ENCODE results near the gene LRRC73.
"Not testable (repeated sequence)": the region's sequence is repeated elsewhere in the genome, so short reads cannot be mapped to it uniquely, and the experiment has no call there.

The LRRC73 gene

GRCh38 chr6:43509142-43509983 lies 783 bp downstream of the LRRC73 start:
- no peak for DNase-seq

- no peak for DNase-seq
Measured at GRCh38 chr6:43508481-43509141, 1.5 kb downstream of the LRRC73 start.

DNA sequence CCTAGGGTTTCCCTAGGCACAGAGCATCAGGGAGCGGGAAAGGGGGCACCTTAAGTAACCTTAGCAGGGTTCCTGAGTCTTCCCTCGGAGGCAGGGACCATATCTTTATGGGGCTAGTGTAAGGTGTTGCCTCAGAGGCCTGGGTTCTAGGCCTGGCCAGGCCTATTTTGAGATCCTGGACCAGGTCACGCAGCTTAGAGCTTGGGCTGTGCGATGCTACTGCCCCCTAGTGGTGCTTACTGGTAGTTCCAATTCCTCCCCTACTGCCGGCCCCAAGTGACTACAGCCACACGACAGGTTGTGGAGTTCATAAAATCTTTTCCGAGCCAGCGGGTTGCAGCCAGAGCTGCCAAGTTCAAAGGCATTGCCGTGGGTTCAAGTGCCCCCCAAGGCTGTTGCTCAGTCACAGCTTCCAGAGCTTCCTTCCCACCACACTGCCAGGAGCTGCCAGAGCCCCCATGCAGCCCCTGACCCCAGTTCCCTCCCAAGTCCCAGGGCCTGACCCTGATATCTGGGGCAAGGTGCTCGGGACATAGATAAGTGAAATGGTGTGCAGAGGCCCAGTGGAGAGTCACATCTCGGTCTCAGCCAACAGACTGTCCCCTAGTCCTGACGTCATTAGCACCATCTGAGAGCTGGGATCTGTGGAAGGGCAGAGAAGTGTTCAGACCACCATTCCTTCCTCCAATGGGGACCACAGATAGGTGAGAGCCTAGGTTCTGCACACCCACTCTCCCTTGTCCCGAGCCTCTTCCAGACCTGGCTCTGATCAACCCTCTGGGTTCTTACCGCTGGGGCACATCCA lies 3.3 kb downstream of the LRRC73 start:
- DNase-seq: peak; percentile 72

DNA sequence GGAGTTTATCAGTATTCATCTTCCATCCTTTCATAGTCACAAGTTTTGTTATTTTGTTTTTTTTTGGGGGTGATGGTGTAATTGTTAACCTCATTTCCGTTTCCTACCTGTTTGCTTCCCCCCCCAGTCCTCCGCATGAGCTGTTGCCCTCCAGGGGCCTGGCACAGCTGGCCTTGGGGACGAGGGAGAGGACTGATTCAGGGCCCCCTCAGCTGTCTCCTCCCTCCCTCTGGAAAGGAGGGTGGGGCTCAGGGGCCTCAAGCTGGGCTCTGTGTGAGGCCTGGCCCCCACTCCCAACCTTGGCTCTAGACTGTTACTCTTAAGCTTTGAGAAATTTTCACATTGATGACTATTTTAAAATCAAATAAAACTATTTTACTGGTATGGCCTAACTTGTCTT lies 4.0 kb downstream of the LRRC73 start:
- DNase-seq: no peak

GRCh38 chr6:43505718-43506117 lies 4.4 kb downstream of the LRRC73 start:
- DNase-seq: no peak

DNA sequence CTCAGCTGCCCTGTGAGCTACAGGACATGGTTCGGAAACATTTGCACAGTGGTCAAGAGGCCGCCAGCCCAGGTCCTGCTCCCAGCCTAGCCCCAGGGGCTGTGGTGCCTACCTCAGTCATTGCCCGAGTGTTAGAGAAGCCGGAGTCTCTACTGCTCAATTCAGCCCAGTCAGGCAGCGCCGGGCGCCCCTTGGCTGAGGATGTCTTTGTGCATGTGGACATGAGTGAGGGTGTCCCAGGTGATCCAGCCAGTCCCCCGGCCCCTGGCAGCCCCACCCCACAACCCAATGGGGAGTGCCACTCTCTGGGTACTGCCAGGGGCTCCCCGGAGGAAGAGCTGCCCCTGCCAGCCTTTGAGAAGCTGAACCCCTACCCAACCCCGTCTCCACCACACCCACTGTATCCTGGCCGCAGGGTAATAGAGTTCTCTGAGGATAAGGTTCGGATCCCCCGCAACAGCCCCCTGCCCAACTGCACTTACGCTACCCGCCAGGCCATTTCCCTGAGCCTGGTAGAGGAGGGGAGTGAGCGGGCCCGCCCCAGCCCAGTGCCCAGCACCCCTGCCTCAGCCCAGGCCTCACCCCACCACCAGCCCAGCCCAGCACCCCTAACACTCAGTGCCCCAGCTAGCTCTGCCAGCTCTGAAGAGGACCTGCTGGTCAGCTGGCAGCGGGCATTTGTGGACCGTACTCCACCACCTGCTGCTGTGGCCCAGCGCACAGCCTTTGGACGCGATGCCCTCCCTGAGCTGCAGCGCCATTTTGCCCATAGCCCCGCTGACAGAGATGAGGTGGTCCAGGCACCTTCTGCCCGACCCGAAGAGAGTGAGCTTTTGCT lies 5.2 kb downstream of the LRRC73 start:
- no peak for DNase-seq

DNA sequence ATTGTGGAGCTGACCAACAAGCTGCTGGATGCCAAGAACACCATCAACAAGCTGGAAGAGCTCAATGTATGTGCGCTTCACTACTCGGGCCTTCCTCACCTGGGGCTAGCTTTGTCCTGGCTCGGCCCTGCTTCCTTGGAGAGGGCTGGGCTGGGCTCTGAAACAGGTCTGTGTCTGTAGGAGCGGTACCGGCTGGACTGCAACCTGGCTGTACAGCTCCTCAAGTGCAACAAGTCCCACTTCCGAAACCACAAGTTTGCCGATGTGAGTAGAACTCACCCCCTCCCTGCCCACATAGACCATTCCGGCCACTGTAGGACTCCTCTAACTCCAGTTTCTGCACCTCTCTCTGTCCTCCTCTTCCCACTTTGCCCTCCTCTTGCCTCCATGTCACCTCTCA lies 6.7 kb downstream of the LRRC73 start:
- DNase-seq: no peak

DNA sequence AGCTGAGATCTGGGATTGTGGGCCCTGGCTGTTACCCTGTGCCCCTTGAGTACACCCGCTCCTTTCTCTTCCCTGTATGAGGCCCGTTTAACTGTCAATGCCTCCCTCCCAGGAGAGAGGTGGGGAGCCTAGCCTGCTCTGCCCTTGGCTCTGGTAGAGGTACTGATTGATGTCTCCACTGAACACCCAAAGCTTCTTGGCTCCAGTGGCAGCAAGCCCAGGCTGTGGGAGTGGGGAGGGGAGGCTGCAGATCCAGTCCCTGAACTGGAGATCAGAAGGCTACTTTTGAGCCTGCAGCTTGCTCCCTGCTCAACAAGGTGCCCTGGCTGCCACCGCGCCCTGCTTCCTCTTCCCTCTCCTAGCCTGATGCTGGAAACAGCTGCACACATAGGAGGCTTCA lies 7.5 kb downstream of the LRRC73 start:
- DNase-seq: no peak

- no peak for DNase-seq
Measured at GRCh38 chr6:43500921-43501320, 9.2 kb downstream of the LRRC73 start.

DNA sequence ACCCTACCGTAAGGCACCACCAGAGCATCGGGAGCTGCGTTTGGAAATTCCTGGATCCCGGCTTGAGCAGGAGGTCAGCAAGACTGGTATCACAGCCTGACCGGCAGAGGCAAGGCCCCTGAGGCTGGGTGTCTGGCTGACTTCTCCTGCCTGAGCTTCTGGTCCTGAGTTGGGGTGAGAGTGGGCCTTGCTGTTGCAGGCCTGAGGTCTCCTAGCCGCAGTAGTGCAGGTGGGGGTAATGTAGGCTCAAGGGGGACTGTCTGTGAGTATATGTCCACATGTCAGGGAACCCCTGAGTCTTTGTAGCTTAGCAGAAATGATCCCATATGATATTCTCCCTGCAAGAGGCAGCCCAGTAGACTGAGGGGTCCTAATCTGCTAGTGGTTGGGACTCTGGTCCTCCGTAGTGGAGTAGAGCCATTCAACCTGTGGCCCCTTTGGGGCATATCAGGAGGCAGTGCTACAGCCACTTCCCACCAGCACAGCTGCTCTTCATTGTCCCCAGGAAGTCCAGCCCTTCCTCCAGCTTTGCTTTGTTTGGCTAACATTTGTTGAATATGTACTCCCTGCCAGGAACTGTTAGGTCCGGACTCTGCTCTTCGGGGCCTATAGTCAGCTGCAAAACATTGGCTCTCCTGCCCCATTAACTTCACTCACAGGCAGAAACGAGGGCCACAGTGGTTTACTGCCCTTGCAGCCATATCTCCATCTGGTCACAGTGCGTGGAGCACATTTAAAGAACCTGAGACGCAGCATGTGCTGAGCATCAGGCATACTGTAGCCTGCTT lies 10.9 kb downstream of the LRRC73 start:
- DNase-seq: no peak

DNA sequence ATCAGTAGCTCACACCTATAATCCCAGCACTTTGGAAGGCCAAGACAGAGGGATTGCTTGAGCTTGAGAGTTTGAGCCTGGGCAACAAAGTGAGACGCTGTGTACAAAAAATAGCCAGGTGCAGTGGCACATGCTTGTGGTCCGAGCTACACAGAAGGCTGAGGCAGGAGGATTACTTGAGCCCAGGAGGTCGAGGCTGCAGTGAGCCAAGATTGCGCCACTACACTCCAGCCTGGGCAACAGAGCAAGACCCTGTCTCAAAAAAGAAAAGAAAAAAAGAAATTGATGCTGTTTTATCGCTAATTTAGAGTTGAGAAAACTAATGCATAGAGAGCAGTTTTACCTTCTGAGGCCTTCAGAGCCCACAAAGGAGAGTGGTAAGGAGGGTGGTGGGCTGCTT lies 11.9 kb downstream of the LRRC73 start:
- DNase-seq: not testable (repeated sequence)

GRCh38 chr6:43497689-43498088 lies 12.5 kb downstream of the LRRC73 start:
- DNase-seq: no peak

DNA sequence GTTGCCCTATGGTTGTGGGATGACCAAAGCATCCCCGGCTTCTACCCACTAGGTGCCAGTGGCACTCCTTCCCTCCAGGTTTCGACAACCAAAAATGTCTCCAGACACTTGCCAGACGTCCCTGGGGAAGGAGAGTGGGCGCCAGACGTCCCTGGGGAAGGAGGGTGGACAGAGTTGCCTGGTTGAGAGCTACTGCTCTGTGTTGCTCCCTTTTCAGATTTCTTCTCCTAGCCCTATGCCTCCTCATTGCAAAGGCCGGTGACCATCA lies 13.1 kb downstream of the LRRC73 start:
- DNase-seq: no peak

DNA sequence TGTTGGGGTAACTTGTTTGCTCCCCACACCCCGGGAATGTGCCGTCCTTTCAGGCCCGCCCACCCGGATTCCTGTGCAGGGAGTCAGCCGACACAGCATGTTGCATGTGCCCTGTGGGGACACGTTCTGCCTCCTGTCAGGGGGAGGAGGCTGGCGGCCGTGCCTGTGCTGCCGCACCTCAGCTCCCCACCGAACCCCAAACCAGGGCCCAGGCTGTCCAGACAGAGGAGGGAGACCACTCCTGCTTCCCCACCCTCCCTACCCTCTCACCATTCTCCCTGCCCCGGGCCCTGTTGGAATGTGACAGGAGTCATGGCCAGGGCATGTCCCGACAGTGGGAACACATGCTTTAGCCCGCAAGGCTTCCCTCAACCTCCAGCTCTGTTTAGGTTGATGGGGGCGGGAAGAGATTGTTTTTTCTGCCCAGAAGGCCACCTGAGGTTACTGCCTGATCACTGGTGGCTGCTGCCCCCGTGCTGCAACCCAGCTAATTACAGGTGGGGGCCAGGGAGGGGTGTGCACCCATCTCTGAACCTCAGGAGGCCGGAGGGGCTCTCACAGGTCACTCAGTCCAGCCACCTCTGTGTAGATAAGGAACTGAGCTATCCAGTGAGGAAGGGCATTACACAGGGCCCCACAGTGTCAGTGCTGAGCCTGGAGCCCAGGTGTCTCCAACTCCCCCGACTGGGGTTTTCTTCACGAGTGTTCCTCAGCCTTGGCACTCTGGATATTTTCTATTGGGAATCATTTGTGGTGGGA lies 13.6 kb downstream of the LRRC73 start:
- DNase-seq: no peak

DNA sequence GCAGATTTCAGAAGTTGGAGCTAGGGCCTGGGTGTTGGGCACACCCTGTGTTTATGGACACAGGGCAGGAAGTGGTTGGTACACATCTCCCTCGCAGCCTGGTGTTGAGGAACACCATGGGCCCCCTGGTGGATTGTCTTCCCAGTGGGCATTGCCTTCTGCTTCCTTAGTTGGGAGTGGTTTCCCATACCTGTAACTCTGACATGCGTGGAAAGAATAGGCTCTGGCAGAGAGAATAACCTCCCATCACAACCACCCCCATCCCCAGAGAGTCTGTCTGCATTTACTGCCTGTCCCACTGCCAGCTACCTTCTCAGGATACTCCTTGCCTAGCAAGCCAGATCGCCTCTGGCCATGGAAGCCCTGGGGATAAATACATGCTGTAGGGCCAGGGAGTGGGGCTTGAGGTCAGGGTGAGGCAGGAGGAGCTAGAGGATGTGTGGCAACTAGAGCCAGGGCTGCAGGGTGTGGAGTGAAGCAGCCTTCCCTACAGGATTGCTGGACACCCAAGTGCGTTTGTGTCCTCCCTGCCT lies 14.7 kb downstream of the LRRC73 start:
- no peak for DNase-seq

- no peak for DNase-seq
Measured at GRCh38 chr6:43494766-43495165, 15.4 kb downstream of the LRRC73 start.

DNA sequence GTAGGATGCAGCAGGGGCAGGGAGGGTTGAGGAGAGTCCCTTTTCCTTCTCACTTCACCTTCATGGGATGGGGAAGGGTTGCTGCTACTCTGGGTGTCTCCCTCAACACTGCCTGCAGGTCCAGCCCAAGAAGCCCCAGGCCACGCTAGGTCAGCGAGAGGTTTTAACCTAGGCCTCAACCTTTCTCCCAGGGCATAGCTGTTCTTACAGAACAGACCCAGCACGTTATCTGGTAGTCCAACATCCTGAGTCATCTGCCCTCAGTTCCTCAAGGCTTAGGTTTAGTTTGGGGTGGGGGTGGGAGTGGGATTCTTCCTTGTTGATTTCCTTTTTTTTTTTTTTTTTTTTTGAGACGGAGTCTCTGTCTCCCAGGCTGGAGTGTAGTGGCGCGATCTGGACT lies 15.8 kb downstream of the LRRC73 start:
- DNase-seq: no peak

DNA sequence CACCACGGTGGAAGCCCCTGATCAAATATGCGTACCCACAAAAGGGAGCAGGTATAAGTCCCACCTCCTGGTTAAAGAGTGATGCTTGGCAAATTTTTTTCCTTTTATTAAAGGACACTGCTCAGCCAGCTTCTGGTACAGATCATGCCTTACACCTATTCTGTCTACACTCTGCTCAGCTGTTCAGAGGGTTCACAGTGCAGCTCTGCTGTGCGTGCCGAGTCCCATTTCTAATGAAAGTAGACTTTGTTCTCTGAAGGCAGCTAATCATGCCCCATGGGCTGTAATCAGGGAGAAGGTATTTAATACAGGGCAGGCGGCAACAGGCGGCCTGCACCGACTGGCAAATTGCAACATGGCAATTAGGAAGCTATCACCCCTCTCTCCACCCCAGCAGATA lies 16.3 kb downstream of the LRRC73 start:
- DNase-seq: no peak

DNA sequence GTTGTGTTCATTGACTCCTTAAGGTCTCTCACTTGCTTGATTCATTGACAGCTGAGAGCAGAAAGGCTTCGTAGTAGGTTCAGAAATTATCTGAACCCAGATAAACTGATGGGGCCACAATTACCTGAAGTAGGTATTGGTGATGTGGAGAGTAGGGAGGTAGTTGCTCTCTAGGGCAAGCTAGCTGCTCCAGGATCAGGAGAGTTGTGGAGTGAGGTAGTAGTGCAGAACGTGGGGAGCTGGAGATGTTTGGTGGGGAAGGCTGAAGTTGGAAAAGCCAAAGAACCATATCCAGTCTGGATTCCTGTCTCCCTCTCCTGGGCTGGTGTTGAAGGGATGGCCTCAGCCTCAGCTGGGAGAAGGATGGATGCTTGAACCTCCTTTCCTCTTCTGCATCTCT lies 16.9 kb downstream of the LRRC73 start:
- DNase-seq: no peak

DNA sequence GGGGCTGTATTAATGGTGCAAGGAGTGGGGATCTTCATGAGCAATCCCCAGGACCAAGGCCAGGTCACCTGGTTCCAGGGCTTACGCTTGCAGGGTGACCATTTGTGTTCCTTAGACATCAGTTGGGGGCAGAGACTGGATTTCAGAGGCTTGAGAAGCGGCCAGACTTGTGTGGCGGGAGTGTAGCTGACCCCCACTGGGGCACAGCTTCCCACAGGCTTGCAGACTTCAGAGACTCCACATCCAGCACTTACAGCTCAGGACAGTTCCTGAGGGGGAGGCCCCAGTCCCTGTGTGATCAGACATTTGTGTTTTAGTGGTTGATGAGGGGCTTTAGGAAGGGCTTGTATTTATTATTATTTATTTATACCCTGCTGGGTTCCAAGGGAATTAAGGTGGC lies 17.5 kb downstream of the LRRC73 start:
- DNase-seq: no peak

Data from stimulated activated CD4-positive, alpha-beta T cell treated with anti-CD3 and anti-CD28 coated beads, Interleukin-12 subunit alpha, Interleukin-12 subunit beta, amount 100 ng/mL, for 4 hours (primary cell).